Endometrial microvascular endothelial cells (primary cell): Measurements from ENCODE around the gene S100A12. TPM values are rescaled to one million over a fixed set of nuclear protein-coding genes. Genes with fewer than 3 reads are reported as not detected.

Experiments used
- in situ Hi-C: cut with HindIII; loops from 2 replicates; pipeline ENCODE4 v1.10.0; 2017; ENCODE audit warnings: low sequenced_read_pairs, low pct_unique_long_range_greater_than_20kb; ENCODE audit errors: inconsistent ontology term
- total RNA-seq: library from RNA; depleted of rRNA; stranded (reverse); fragments of >200 nt; gene quantifications from one replicate; pipeline ENCODE4 v1.2.3, GENCODE V29; 2015; ENCODE audit errors: inconsistent ontology term

S100A12 gene
- total RNA-seq, 1 donor from 2014 or later = not detected

DNA sequence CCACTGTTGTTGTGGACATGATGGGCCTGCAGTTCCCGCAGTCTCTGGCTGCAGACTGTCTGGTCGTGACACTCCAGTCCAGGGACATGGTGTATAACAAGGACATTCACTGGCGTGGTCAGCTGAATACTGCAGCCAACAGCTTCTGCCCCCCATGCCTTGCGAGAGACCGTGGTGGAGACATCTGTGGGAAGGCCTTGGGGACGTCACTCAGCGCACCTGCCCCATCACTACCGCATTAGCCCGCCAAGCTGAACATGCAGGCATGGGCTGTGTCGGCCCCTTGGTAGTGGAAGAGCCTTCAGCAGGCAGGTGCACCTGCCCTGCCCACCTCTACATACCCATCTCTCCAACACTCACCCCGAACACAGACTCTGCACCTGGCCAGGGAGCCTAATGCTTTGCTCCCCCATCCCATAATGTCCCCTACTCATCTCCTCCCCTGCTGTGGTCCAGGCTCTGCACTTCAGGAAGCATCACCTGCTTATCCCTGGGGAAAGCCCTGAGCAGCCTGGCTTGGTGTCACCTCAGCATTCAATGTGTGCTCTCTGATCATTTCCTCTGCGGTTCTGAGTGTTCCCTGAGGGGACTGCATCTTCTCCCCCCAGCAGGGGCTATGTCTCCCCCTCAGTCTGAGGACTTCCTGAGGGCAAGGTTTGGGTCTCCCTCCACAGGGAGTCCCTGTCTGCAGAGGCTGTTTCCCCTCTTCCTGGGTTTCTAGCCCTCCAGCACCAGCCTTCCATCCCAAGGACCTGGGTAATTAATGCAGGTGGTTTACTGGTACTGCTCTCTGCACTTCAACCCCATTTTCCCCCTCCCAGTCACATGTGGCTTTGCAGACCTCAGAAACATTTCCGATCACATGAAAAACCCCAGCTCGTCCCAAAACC is 30.0 kb downstream of the S100A12 start:
- in situ Hi-C loops = no loop called here

DNA sequence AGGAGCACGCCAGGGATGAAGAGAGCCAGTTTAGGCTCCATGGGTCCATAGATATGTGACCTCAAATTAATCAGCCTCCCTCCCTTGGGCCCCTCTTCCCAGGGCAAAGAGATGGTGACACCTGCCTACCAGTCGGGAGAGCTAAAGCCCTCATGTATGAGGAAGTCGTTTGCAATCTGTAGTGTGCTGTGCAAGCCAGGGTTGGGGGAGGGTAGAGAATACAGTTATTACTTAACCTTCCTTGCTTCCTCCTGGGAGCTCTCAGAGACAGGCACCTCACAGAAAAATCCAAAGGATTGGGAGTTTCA is 30.7 kb downstream of the S100A12 start:
- in situ Hi-C loops = no loop called here

DNA sequence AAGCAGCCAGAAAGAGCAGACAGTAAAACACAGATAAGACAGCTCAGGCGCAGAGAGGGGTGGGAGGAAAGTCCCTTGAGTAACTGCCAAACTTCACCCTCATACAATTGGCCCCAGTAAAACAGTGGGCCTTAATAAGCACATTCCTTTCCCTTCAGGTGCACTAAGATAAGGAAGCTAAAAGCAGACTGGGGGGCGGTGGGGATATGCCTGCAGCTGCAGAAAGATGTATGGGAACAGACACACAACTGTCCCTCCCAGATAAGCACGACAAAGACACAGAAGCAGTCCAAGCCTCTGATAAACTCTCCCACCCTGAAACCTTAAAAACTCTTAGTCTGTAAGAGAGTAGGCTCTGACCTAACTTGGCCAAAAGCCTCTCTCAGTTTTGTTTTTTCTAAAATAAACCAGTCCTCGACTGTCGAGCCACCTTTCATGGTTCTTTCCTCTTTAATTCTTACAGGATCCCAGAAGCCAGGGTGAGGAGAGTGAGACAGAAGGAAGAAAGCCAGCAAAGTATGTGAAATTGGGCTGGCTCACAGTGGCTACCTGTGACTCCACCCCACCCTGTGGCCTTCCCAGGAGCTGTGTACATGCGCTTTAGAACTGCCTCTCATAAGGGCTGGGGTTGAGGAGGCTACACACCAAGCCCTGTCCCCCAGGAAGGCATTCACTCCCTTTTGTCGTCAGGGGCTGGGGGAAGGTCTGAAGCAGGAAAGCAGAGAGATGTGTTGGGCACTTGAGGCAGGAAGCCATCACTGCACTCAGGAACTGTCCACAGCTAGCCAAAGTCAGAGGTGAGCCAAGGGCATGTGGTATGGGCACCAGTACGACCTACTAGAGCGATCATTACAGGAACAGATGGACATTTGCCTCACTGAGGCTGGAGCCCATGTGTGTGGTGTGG is 31.4 kb downstream of the S100A12 start:
- in situ Hi-C loops = no loop called here

DNA sequence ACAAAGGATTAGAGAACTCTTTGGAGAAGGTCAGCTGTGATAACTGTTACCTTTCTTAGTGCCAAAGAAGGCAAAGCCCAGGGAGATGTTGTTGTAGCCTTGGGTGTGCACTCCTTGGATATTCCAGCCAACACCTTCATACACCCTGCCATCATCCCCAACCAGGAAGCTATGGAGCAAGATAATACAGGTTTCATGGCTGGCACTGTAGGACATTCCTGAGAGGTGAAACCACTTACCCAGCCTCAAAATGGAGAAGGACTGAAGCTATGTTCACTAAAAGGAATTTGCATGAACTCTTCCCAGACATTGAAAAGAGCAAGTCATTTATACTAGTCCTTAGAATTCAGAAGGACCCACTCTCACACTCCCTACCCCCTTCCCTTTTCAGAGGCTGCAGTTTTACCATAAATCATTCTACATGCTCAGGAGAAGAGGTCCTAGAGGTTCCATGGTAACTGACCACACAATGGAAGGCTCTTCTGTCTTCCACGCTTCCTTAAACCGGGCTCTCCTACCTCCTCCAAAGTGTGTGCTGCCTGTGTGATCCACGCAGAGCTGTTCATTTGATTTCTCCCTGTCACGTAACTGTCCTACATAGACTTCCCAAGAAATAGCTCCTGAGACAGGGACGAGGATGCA is 32.3 kb downstream of the S100A12 start:
- in situ Hi-C loops = no loop called here

- in situ Hi-C loops = no loop called here
These were observed 33.2 kb downstream of the S100A12 start for GRCh38 chr1:153342178-153342577.

DNA sequence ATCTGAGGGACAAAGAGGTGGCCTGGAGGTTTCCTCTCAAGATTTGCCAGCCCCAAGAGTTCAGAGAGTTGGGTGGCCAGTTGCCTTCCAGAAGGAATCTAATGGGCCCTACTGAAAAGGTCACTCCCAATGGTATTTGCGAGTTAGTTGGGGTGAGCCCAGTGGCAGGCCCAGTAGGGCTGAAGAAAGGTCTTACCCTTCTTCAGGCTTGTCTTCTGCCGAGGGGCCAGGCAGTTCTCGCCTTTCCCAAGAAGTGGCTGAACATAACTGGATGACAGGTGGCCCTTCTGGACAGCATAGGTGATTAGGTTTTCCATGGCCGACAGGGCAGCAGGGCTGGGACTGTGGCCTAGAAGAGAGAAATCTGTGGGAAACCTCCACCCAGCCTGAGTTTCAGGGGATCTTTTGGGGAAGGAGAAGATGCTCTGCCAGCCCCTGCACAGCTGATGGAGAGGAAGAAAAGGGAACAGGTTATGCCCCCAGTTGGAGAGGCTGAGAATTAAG is 33.9 kb downstream of the S100A12 start:
- in situ Hi-C loops = no loop called here

GRCh38 chr1:153340356-153340755 is 35.1 kb downstream of the S100A12 start:
- in situ Hi-C loops = no loop called here

GRCh38 chr1:153339802-153340201 is 35.6 kb downstream of the S100A12 start:
- in situ Hi-C loops = no loop called here

- in situ Hi-C loops = no loop called here
These were observed 37.2 kb downstream of the S100A12 start for GRCh38 chr1:153337980-153338853.

DNA sequence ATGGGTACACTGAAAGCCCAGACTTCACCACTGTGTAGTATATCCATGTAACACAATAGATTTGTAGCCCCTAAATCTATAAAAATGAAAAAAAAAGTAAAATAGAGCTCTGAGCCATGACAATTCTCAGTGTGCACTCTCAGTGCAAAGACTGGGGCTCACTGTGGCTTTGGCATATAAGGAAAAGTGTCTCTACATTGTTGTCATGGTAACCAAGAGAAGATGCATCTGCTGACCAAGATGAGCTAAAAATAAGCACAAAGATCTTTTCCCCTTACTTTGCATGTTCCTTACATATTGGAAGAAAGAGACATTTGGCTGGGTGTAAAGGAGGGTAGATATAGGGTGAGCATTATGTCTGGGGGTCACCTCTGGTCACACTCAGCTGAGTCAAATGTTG is 38.8 kb downstream of the S100A12 start:
- in situ Hi-C loops = no loop called here

- in situ Hi-C loops = no loop called here
These were observed 41.5 kb downstream of the S100A12 start for GRCh38 chr1:153333902-153334301.

DNA sequence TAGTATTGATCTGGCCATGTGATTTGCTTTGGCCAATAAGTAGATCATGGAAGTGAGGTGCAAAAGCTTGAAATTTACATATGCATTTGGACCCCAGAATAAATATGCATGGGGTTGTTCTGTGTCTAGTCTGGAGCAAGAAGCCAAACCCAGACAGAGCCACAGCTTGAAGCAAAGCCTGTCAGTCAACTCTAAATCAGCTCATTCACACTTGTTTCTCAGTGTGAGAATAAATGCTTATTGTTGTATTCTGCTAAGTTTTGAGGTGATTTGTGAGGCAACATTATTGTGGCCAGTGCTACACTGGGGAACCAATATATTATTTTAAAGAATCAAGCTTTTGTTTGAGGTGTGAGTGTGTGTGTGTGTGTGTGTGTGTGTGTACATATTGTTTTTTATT is 50.5 kb downstream of the S100A12 start:
- in situ Hi-C loops = no loop called here

Other genes starting within 250 kb of the S100A12 start
- gene SPRR2G, start 224.7 kb downstream of the S100A12 start, total RNA-seq = not detected
- gene LELP1, start 172.2 kb downstream of the S100A12 start, total RNA-seq = not detected
- gene PRR9, start 158.0 kb downstream of the S100A12 start, total RNA-seq = not detected
- gene LORICRIN, start 115.9 kb downstream of the S100A12 start, total RNA-seq = not detected
- gene PGLYRP3, start 62.7 kb downstream of the S100A12 start, total RNA-seq = not detected
- not detected for gene PGLYRP4, start 26.8 kb downstream of the S100A12 start, total RNA-seq
- gene S100A9, start 17.8 kb downstream of the S100A12 start, total RNA-seq = not detected
- not detected for gene S100A8, start 15.5 kb upstream of the S100A12 start, total RNA-seq
- not detected for gene S100A7A, start 40.9 kb upstream of the S100A12 start, total RNA-seq
- not detected for gene S100A7, start 85.0 kb upstream of the S100A12 start, total RNA-seq
- 690 TPM for gene S100A6, start 160.4 kb upstream of the S100A12 start, total RNA-seq
- gene S100A5, start 165.3 kb upstream of the S100A12 start, total RNA-seq = not detected
- 9.4 TPM for gene S100A4, start 170.2 kb upstream of the S100A12 start, total RNA-seq
- gene S100A3, start 173.6 kb upstream of the S100A12 start, total RNA-seq = 3.7 TPM
- gene S100A2, start 190.2 kb upstream of the S100A12 start, total RNA-seq = 3.5 TPM
- 892 TPM for gene S100A16, start 237.5 kb upstream of the S100A12 start, total RNA-seq
- not detected for gene S100A14, start 240.7 kb upstream of the S100A12 start, total RNA-seq